Dedifferentiated amniotic fluid mesenchymal stem cell (primary cell): Measurements from ENCODE around the gene PHAF1.
"Not testable (repeated sequence)": the region's sequence is repeated elsewhere in the genome, so short reads cannot be mapped to it uniquely, and the experiment has no call there.

Experiments
- DNase-seq: peaks from one replicate; pipeline ENCODE4 v3.0.0-alpha.2; 2016; ENCODE audit errors: extremely low spot score

The PHAF1 gene

DNA sequence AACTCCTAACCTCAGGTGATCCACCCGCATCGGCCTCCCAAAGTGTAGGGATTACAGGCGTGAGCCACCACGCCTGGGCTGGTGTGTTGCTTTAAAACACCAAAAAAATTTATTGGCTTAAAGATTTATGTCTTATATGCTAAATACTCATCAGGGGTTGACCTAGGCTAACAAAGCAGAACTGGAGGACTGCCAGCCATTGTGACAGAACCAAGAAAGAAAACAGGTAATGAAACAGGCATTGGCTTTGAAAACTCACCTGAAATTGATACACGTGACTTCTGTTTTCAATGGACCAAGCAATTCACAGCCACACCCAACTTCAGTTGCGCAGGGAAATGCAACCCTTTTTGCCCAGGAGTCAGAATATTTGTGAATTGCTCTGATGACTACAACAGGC lies 4.9 kb upstream of the PHAF1 start:
- DNase-seq = peak; percentile 9

GRCh38 chr16:67105246-67105645 lies 4.5 kb upstream of the PHAF1 start:
- peak; percentile 7 for DNase-seq

DNA sequence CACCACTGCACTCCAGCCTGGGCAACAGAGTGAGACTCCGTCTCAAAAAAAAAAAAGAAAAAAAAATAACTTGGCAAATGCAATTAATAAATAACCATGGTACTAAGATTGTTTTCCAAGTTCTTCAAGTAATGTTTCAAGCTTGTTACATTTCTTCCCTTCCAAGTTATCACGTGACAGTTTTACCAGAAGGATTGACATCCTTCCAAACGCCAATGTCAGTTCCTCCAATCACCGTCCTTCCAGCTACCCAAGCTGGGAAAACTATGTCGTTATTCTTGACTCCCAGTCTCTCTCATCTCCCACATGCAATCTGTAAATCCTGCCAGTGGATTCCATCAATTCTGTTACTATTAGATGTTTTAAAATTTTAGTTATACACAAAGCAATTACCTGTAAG lies 3.9 kb upstream of the PHAF1 start:
- DNase-seq = peak; percentile 11

- DNase-seq = no peak
Observed at GRCh38 chr16:67108489-67108888, 1.3 kb upstream of the PHAF1 start.

DNA sequence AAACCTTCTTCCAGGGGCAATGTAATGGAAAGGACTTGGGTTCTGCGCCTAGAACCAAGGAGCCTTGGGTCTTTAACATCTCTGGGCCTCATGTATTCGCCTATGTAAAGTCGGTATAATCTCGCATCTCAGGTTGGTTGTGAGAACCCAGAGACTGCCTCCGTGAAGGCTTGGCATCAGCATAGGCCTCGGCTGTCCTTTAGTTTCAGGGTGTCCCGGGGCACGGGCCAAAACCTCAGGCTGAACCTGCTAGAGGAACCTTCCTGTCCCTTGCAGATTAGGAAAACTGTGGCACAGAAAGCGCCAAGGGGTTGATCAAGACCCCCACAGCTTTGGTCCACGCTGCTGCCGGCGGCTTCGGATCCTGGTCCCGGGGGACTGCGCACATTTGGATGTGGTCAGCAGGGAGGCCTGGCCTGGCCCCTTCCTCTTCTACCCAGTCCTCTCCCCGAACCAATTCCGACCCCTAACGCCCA lies 772 bp upstream of the PHAF1 start:
- no peak for DNase-seq

GRCh38 chr16:67111951-67112444 lies 2.3 kb downstream of the PHAF1 start:
- DNase-seq = no peak

DNA sequence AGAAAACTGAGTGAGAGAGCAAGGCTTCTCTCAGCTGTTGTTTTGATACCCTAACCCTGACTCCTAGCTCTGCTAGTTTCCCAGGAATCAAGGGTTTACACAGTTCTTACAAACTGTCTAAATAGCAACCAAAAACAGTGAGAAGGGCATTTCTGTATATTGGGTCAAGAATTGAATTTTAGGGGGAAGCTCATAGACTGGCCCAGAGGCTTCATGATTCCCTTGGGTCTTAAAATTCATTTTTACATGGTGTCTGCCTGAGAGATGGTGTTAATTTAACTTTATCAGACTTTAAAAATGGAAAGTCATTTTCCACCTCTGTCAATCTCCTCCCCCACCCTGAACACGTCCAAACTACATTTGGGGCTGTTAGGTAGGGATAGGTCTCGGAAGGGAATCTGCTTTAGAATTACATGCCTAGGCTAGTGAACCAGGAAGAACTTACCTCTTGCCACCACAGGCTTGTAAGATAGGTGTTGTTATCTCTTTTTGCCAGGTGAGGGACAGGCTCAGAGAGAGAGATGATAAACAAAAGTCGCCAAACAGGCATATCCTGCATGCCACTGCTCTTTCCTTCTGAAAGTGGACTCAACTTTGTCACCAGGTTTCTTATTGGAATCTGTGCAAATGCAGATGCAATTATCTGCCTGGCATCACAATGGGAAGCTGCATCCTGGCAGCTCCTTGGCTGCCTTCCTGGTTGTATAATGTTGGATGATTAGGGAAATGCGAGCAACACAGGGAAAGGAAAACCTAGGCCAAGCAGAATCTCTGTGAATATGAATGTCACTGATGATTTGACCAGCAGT lies 3.1 kb downstream of the PHAF1 start:
- peak; percentile 7 for DNase-seq

DNA sequence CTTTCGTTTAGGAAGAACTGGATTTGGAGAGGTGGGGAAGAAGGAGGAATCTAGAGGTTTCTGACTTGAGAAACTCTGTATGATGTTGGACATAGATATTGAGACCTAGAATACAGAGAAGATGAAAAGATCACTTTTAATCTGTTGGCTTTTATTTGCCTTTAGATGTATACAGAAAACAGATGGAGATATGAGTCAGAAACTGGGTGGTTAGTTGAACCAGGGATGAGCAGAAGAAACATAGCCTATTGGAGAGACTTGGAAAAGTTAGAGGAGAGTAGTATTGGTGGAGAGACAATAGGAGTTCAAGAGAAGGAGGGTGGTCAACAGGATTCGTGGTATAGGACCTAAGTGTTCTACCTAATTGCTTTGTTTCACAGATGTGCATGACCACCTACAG lies 5.1 kb downstream of the PHAF1 start:
- DNase-seq = no peak

GRCh38 chr16:67115639-67116038 lies 5.9 kb downstream of the PHAF1 start:
- peak; percentile 52 for DNase-seq

DNA sequence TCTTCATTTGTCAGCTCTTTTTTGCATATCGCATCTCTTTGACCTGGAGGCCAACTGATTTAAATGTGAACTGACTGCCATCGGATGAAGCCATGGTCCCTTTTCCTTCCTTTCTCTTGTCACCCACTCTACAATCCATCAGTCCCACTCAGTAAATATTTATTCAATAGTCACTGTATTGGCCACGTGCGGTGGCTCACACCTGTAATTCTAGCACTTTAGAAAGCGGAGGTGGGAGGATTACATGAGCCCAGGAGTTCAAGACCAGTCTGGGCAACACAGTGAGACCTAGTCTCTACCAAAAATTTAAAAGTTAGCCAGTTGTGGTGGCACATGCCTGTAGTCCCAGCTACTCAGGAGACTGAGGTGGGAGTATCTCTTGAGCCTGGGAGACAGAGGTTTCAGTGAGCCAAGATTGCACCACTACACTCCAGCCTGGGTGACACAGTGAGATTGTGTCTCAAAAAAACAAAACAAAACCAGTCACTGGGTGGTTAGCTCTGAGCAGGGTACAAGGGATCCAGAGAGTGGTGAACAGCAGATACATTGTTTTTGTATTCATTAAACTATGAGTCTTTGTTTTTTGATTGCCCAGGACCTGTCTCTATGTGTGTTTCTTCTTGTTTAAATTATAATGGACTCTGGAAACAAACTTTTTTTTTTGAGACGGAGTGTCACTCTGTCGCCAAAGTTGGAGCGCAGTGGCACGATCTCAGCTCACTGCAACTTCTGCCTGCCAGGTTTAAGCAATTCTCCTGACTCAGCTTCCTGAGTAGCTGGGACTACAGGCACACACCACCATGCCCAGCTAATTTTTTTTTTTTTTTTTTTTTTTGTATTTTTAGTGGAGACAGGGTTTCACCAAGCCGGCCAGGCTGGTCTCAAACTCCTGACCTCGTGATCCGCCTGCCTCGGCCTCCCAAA lies 6.9 kb downstream of the PHAF1 start:
- DNase-seq = no peak

DNA sequence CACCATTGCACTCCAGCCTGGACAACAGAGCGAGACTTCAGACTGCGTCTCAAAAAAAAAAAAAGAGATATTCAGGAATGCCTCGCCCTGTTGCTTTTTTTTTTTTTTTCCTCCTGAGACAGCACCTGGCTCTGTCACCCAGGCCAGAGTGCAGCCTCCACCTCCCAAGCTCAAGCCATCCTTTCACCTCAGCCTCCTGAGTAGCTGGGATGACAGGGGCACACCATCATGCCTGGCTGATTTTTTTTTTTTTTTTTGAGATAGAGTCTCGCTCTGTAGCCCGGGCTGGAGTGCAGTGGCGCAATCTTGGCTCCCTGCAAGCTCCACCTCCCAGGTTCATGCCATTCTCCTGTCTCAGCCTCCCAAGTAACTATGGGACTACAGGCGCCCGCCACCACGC lies 8.0 kb downstream of the PHAF1 start:
- no peak for DNase-seq

DNA sequence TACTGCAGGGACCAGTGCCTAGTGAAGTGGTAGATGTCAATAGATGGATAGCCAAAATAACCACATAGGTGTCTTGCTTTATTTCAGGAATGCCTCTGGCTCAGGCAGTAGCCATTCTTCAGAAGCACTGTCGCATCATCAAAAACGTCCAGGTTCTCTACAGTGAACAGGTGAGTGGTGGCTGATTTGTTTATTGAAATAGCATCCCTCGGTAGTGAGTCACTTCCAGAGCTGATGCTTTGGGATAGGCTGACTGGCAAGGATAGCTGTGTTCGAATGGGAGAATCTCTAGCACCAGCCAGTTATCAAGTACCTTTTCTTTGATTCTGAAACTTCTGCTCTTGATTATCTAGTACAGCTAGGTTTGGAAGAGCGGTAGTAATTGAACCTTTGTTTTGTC lies 10.3 kb downstream of the PHAF1 start:
- no peak for DNase-seq

DNA sequence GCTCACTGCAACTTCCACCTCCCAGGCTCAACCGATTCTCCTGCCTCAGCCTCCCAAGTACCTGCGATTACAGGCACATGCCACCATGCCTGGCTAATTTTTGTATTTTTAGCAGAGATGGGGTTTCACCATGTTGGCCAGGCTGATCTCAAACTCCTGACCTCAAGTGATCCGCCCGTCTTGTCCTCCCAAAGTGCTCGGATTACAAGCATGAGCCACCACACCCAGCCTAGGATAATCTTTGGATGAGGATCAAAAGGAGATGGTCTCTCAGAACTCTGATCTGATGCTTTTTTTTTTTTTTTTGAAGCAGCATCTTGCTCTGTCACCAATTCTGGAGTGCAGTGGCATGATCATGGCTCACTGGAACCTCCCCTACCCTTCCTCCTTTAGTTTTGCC lies 13.1 kb downstream of the PHAF1 start:
- not testable (repeated sequence) for DNase-seq

- no peak for DNase-seq
Observed at GRCh38 chr16:67128417-67128816, 18.7 kb downstream of the PHAF1 start.

DNA sequence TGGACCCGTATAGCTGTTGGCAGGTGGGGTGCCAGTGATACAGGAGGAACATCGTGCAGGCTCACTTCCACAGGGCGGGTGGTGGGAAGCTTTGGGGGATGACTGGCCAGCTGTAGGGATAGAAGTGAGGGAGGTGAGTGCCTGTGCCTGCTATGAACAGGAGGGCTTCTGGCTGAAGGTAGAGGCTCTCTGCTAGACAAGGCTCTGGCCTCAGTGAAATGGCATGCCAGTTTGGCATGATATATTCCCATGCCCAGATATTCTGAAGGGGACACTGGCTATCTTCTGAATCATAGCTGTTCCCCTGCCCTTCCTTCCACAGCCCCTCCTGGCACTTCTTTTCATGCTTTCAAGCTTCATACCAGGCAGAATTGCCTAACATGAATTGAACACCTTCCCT lies 19.1 kb downstream of the PHAF1 start:
- DNase-seq = no peak

DNA sequence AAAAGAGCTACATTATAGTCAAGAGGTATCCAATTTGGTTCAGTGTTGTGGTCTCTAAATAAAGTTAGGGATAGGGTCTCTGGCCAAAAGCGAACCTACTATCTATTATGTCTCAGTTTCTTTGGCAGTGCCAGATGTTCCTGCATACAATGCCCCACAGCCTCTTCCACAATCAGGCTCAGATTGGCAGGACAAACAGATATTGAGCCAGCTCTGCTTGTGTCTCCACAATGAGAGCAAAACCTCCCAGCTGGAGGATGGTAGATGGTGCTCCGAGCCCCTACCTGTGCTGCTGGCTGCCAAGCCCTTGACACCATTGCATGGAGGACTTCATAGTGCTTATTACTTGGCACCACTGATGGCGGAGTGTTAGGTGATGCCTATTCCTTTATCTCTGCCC lies 19.7 kb downstream of the PHAF1 start:
- no peak for DNase-seq

DNA sequence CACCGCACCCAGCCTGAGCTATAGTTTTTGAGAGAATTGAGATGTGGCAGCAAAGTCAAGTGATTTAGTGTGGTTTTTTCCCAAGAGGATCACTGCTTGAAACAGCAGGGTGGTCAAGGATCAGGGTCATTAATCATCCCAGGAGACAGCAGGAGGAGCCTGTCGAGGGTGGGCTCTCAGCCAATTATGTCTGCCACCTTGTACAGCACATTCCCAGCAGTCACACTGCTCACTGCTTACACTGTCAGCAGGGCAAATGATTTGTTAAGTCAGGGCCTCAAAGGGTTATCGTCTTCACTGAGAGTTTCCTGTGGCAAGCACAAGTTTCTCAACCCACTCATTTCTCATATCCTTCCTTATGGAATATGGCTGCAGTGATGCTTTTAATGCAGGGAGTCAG lies 27.9 kb downstream of the PHAF1 start:
- no peak for DNase-seq

GRCh38 chr16:67141391-67141790 lies 31.6 kb downstream of the PHAF1 start:
- DNase-seq = no peak

- no peak for DNase-seq
Observed at GRCh38 chr16:67142342-67142741, 32.6 kb downstream of the PHAF1 start.

DNA sequence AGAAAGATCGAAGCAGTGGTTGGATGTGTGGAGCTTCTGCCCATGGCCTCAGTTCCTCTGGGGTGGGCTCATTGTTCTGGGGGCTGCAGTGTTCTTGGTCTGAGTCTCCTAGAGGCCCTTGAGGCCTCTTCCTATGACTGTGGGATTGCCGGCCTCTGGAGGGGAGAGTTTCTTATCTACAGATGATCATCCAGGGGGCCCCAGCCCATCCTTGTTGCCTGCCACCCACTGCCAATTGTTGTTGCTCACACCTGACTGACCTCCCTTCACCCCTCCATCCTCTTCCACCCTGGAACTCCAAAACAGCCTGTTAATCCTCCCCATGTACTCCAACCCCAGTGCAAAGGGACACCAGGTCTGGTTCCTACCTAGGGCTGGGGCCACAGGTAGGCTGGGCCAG lies 35.2 kb downstream of the PHAF1 start:
- DNase-seq = no peak

DNA sequence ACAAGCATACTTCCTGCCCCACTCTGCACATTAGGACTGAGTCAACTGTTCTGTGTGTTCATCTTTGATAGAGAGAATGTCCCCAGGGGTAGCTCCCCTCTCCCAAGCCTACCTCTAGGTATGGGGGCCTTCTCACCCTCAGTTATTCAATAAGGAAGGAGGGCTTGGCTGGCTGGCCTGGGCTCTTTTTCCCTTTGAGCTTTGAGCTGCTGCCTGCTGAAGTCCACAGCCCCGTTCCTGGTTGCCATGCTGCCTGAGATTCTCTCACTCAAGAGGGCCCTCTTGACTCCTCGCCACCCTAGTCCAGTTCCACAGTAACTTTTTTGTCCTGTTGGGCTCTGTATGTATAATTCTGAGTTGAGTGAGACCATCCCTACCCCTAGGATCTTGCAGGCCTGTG lies 36.0 kb downstream of the PHAF1 start:
- DNase-seq = no peak

- no peak for DNase-seq
Observed at GRCh38 chr16:67146523-67147357, 37.0 kb downstream of the PHAF1 start.
